Amniotic stem cell (primary cell): ENCODE results near the gene FAM13C.
"Not testable (repeated sequence)": the region's sequence is repeated elsewhere in the genome, so short reads cannot be mapped to it uniquely, and the experiment has no call there.

Source experiments
- DNase-seq: peaks from one replicate; lab custom pipeline; 2025; lab: John Stamatoyannopoulos, UW

Gene FAM13C

DNA sequence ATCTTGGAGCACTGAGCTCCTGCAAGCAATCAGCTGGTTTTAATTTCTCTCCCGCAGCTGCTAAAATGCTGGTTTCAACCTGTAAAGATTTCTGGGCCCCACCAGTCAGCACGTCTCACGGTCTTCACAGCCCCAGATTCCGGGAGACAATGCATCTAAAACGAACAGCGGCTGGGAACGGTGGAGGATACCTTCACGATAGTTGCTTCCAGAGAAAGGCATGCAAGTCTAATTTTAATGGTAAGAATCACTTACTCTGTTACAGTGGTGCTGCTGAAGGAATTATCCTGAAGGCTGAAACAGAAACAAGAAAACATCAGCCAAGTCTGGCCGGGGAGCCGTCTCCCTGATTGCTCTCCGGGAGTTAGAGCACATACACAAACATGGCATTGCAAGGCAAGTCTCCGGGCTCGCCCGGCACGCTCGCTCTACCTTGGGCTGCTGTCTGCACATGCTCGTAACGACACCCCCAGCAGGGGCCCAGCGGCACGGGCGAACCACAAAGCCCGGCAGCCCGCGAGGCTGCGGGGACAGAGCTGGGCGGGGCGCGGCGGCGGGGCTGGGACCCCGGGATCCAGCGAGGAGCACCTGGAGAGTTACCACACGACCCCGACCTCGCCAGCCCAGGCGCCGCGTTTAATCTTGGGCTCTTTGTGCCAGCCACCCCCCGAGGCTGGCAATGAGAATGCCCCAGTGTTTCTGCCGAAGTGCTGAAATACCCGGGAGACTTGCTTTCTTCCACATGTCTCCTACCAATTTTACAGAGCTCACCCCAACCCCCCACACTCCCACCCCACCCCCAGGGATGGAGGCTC lies at the start of gene FAM13C:
FAM13C (minus strand) TSS at position 406 of the 815 bp plus-strand sequence; CDS start at position 317, 89 bp downstream.
- no peak for DNase-seq

GRCh38 chr10:59405235-59405634 lies 42.9 kb upstream of the FAM13C start:
- no peak for DNase-seq

DNA sequence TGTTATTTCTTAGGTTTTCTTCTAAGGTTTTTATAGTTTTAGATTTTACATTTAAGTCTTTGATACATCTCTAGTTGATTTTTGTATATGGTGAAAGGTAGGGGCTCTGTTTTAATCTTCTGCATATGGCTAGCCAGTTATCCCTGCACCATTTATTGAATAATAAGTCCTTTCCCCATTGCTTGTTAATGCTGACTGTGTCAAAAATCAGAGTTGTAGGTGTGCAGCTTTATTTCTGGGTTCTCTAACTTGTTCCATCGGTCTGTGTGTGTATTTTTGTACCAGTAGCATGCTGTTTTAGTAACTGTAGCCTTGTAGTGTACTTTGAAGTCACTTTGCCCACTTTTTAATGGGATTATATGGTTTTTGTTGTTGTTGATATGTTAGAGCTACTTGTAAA lies 37.9 kb upstream of the FAM13C start:
- no peak for DNase-seq

- not testable (repeated sequence) for DNase-seq
These were observed 37.0 kb upstream of the FAM13C start for GRCh38 chr10:59399329-59399728.

DNA sequence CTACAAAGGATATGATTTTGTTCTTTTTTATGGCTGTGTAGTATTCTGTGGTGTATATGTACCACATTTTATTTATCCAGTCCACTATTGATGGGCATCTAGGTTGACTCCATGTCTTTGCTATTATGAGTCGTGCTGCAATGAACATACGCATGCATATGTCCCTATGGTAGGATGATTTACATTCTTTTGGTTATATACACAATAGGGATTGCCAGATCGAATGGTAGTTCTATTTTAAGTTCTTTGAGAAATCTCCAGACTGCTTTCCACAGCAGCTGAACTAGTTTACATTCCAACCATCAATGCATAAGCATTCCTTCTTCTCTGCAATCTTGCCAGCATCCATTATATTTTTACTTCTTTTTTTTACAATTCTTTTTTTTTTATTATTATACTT lies 35.6 kb upstream of the FAM13C start:
- no peak for DNase-seq

GRCh38 chr10:59395984-59396383 lies 33.6 kb upstream of the FAM13C start:
- DNase-seq = no peak

DNA sequence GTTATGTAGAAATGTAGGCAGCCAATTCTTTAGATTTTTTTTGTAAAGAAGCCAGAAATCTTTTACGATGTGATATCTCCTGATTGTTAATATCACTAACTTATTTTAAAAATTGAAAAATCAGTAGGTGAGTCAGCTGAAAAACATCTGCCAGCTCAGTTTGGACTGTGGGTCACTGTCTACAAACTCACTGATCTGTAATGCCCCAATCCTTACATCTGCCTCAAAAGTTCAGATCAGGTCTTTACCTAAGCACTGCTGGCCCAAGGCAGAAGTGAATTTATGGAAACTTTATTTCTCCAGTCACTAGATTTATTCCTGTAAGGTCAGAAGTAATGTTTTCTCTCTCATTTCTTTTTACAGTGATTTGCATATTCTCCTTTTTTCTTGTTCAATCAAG lies 31.0 kb upstream of the FAM13C start:
- no peak for DNase-seq

DNA sequence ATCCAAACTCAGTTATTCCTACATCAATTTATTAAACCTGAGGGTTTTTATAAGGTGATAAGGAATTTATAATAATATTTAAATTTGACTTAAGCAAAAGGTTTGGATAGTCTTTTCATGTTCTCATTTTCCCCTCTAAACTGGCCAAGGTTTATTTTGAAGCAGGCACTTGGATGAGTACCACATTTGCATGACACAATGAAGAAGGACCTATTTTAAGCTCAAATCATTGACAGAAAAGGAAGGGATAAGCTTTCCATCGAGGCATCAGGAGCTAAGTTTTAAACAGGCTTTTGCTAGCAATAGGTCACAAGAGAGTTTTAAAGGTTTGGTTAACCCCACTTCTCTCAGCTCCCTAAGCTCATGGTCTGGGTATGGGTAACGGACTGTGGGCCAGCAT lies 28.7 kb upstream of the FAM13C start:
- no peak for DNase-seq

GRCh38 chr10:59388671-59388976 lies 26.3 kb upstream of the FAM13C start:
- DNase-seq = no peak

DNA sequence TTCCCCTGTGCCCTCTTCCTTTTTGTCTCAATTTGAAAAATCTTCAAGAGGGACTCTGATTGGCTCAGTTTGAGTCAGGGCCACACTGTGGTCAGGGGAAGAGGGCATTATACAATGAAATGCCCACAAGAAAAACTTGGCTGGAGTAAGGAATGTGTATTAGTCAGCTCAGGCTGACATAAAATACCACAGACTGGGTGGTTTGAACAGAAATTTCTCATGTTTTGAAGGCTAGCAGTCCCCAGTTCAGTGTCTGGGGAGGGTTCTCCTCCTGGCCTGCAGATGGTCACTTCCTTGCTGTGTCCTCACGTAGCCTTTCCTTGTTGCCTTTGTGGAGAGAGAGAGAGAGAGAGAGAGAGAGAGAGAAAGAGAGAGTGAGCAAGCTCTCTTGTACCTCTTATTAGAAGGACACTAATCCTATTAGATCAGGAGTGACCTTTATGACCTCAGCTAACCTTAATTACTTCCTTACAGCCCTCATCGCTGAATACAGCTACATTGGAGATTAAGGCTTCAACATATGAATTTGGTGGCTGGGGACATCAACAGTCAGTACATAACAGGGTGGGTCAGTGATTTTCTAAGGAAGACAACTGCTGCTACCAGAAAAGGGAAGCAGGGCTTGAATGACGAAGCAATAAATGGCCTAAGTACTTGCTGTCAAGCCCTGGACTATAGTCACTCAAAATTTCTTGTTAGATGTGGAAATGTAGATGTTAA lies 25.8 kb upstream of the FAM13C start:
- DNase-seq = no peak

DNA sequence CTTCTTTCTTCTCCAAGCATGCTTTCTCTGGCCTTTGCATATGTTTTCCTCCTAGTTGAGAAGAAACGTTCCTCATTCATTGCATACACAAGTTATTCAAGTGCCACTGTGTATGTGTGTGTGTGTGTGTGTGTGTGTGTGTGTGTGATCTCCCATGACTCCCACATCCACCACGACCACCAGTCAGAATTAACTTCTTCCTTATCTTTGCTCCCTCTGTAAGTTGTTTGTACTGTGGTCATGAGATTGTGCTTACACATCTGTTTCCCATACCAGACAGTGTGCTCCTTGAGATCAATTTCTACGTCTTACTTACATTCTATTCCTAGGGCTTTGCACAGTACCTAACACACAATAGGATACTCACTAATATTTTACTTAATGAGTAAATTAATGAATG lies 22.4 kb upstream of the FAM13C start:
- no peak for DNase-seq

DNA sequence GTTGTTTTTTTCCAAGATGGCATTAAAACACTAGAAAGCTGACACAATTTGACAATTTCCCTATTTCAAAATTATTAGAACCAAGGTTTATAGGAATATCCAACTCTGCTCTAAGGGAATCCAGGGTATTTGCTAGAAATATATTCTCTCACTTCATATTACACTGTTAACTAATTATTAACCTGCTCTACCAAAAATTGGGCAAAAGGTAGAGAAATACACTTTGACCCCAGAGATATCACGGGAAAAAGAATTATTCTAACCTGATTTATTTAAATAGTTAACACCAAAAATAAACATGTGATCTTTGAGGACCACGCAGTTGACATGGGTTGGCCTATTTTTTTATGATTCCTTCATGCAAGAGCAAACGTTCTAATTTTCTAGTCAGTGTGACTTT lies 21.6 kb upstream of the FAM13C start:
- DNase-seq = no peak

GRCh38 chr10:59383436-59383835 lies 21.1 kb upstream of the FAM13C start:
- DNase-seq = no peak

DNA sequence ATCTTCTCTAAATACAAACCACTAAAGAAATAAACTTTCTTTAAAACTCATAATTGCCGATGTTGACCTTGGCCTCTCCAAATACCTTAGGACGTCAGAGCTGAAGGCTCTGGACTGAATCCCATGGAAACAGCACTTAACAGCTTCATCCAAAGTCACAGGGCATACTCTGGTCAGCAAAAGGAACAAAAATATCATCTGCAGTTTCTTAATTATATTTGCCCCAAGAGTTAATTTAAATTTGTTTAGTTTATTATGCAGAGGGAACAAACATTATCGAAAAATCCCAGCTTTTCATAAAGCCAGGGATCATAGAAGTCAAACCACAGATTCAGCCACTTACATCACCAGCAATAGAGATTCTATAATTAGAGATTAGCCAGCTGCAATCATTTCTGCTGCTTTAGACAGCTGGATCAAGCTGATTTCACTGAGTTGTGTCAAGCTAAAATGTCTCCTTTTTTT lies 20.5 kb upstream of the FAM13C start:
- no peak for DNase-seq

GRCh38 chr10:59381687-59382086 lies 19.3 kb upstream of the FAM13C start:
- DNase-seq = no peak

- DNase-seq = no peak
These were observed 14.5 kb upstream of the FAM13C start for GRCh38 chr10:59376846-59377245.

- no peak for DNase-seq
These were observed 13.6 kb upstream of the FAM13C start for GRCh38 chr10:59375990-59376389.

GRCh38 chr10:59374916-59375315 lies 12.6 kb upstream of the FAM13C start:
- DNase-seq = no peak

- no peak for DNase-seq
These were observed 10.7 kb upstream of the FAM13C start for GRCh38 chr10:59373071-59373470.

DNA sequence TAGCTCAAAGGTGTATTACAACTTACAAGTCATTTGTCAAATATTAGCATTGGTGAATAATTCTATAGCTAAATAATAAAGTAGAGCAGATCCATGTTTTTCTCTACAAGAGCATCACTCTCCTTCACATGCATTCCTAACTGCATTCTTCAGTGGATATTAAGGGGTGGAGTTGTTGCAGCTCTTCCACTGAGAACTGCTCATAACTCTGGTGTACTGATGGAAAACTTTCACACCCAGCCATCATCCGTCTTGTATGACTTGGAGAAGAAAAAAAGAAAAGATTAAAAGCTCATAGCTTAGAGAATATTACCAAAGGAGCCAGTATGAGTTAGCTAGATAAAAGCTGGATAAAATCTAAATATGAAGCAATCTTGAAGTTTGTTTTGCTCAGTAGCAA lies 10.2 kb upstream of the FAM13C start:
- DNase-seq = no peak

DNA sequence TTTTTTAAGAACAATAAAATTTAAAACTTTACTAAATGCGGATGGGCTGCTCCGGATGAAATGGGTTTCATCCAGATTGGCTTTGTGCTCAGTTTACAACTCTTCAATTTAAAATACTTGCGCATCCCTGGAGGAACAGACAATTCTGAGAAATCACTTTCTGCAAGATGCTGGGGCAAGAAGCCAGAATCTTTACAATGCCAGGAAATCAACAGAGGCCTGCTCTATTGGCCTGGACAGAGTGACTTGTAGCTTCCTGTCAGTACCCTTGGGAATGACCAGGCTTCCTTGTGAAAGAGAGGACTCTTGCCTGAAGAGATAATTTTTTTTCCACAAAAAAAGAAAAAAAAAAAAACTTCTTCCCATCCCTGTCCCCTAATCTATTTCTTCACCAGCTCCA lies 3.9 kb upstream of the FAM13C start:
- DNase-seq = no peak

DNA sequence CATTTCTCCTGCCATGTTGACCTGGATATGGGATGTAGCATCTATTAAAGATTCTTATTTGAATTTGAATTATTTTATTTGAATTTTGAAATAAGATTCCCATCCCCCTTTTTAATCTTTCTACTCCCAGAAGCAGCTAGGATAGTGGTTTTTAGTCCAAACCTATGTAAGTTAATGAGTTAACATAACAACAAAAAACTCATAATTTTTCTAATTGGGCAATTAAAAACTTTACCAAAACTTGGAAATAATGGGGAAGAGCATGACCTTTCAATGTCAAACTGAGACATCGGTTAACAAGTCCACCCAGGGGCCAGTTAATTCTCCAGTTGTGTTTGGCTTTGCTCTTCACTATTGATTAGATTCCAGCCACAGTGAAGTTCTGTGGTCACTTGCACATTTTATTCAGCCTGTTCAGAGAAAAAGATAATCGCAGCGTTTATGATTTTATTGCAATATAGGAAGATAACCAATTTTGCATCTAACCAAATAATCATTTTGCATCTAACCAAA lies 1.2 kb upstream of the FAM13C start:
- no peak for DNase-seq

DNA sequence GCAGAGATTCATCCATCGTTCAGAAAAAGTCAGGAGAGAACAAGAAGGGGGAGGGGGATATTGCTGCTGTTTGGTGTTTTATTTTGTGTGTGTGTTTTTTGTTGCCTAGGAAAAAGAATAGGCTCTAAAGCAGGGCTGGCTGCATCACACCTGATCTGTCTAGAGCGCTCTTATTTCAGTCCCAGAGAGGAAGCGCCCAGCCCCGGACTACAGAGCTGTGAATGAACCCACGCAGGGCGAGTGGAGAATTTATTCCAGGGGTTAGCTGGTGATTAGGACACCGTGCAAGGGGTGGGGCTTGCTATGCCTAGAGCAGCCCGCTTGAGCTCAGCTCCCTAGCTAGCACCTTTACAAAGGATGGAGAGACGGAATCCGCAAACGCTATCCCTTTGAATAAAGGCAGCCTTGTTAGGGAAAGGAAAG lies 621 bp upstream of the FAM13C start:
- no peak for DNase-seq
